AG04449 (cell line): ENCODE data around the gene PALLD.

Experiments used
- CTCF ChIA-PET: fragments of 350-600 bp; formaldehyde crosslinking; extraction: SDS; loops from one replicate; lab custom pipeline; 2021; ENCODE audit warnings: antibody characterized with exemption; lab: Yijun Ruan, JAX
- POLR2A ChIA-PET: fragments of 400-600, 350-600 bp; formaldehyde crosslinking; extraction: SDS; loops from one replicate; lab custom pipeline; 2020; ENCODE audit warnings: antibody characterized with exemption, inconsistent platforms; lab: Yijun Ruan, JAX
- DNase-seq: peaks from one replicate; pipeline ENCODE4 v3.0.0-alpha.2; 2010; ENCODE audit warnings: low read depth, low spot score
- H3K4me3 ChIP-seq: 2 replicates; pipeline ENCODE4 v1.5.1; 2011; ENCODE audit warnings: low read depth, mild to moderate bottlenecking, control low read depth, low read length
- CTCF ChIP-seq: IDR thresholded peaks from one replicate; pipeline ENCODE4 v1.5.1; 2011; ENCODE audit warnings: mild to moderate bottlenecking, moderate library complexity, low read length, control low read depth, inconsistent platforms; ENCODE audit not compliant: insufficient read depth; ENCODE audit errors: missing control alignments

Gene PALLD

GRCh38 chr4:168691631-168692369 is 194.9 kb downstream of the PALLD start:
- no peak for DNase-seq
- CTCF ChIA-PET = interaction anchor here (1.3 kb wide), 1 partner anchor 10 kb away, joined by 5 read pairs; no protein-coding TSS in a partner anchor
- no peak for TF ChIP-seq CTCF
- H3K4me3 ChIP-seq = no peak overlapping the region
- POLR2A ChIA-PET = interaction anchor here (2.6 kb wide), 1 partner anchor 58 kb away, joined by 5 read pairs; no protein-coding TSS in a partner anchor

- no peak for TF ChIP-seq CTCF
- no peak overlapping the region for H3K4me3 ChIP-seq
- POLR2A ChIA-PET = interaction anchor here (2.6 kb wide), 1 partner anchor 60 kb away, joined by 5 read pairs; no protein-coding TSS in a partner anchor
- no peak for DNase-seq
- CTCF ChIA-PET = interaction anchor here (0.9 kb wide), 1 partner anchor 16 kb away, joined by 4 read pairs; no protein-coding TSS in a partner anchor
These were observed 197.1 kb downstream of the PALLD start for GRCh38 chr4:168693750-168694490.

- CTCF ChIA-PET = interaction anchor here (0.9 kb wide), 1 partner anchor 15 kb away, joined by 4 read pairs; no protein-coding TSS in a partner anchor
- POLR2A ChIA-PET = no interaction called here
- no peak overlapping the region for H3K4me3 ChIP-seq
- DNase-seq = peak; percentile 21
- TF ChIP-seq CTCF = no peak
These were observed 197.8 kb downstream of the PALLD start for GRCh38 chr4:168694667-168695066.

GRCh38 chr4:168695288-168695687 is 198.4 kb downstream of the PALLD start:
- CTCF ChIA-PET = interaction anchor here (0.9 kb wide), 1 partner anchor 15 kb away, joined by 4 read pairs; no protein-coding TSS in a partner anchor
- no peak for DNase-seq
- H3K4me3 ChIP-seq = no peak overlapping the region
- TF ChIP-seq CTCF = no peak
- POLR2A ChIA-PET = no interaction called here

DNA sequence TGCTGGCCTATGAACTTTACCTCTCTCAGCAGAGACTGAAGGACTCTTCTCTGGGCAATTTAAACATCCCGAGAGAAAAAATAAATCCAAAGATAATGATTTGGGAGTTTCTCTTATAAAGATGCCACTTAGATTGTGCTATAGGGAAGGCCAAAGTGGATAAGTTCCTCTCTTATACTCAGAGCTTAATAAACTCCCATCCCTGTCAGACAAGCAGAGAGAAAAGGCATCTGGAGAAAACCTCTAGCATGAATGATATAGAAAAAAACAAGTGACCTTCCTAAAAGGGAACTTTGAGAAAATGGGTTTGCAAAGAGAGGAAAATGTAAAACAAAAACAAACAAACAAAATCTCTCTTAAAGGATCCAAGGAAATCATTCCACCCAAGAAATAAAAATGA is 199.4 kb downstream of the PALLD start:
- POLR2A ChIA-PET = no interaction called here
- no peak for DNase-seq
- TF ChIP-seq CTCF = no peak
- CTCF ChIA-PET = interaction anchor here (0.9 to 1.5 kb wide), 3 partner anchors 14 to 227 kb away, joined by 3 read pairs; no protein-coding TSS in a partner anchor
- no peak overlapping the region for H3K4me3 ChIP-seq

DNA sequence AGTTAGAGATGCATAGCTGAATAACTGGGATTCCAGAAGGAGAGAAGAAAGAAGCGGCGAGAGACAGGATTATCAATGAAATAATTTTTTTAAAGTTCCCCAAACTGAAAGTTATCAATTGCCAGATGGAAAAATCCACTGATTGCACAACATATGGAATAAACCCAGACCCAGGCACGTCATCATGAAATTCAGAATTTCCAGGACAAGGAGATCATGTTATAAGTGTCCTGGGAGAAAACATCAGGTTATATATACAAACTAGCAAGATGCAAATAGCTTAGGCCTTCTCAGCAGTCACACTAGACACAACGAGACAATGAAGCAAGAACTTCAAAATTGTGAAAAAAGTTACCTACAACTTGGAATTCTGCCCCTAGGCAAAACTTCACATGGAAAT is 200.0 kb downstream of the PALLD start:
- ChIA-PET POLR2A (no interaction called here), CTCF (interaction anchor here (0.9 to 1.5 kb wide), 3 partner anchors 14 to 226 kb away, joined by 3 read pairs; no protein-coding TSS in a partner anchor)
- no peak for TF ChIP-seq CTCF
- H3K4me3 ChIP-seq = no peak overlapping the region
- DNase-seq = no peak
